Effector memory CD4-positive, alpha-beta T cell (primary cell): ENCODE measurements around the gene EPB41.
"Not testable (repeated sequence)": the region's sequence is repeated elsewhere in the genome, so short reads cannot be mapped to it uniquely, and the experiment has no call there.

Source experiments
- DNase-seq, 3 donors: peaks; one replicate each; pipeline ENCODE4 v3.0.0-alpha.2; 2020
- H3K27ac ChIP-seq: 2 replicates; pipeline ENCODE4 v1.7.0; 2013; ENCODE audit warnings: mild to moderate bottlenecking, low read length, moderate library complexity; ENCODE audit not compliant: insufficient read depth, poor library complexity, severe bottlenecking
- H3K27me3 ChIP-seq: replicated peaks from 2 replicates; pipeline ENCODE4 v1.7.0; 2013; ENCODE audit warnings: mild to moderate bottlenecking, low read length; ENCODE audit not compliant: insufficient read depth, control insufficient read depth, poor library complexity, severe bottlenecking
- H3K36me3 ChIP-seq: 2 replicates; pipeline ENCODE4 v1.7.0; 2013; ENCODE audit warnings: mild to moderate bottlenecking, low read length, moderate library complexity; ENCODE audit not compliant: control insufficient read depth, insufficient read depth
- H3K4me1 ChIP-seq: 2 replicates; pipeline ENCODE4 v1.7.0; 2013; ENCODE audit warnings: low read length, mild to moderate bottlenecking; ENCODE audit not compliant: control insufficient read depth, insufficient read depth, poor library complexity, severe bottlenecking
- H3K4me3 ChIP-seq: 2 replicates; pipeline ENCODE4 v1.7.0; 2013; ENCODE audit warnings: low read length, low read depth, mild to moderate bottlenecking; ENCODE audit not compliant: insufficient read depth, poor library complexity, severe bottlenecking
- H3K9me3 ChIP-seq: 2 replicates; pipeline ENCODE4 v1.7.0; 2013; ENCODE audit warnings: mild to moderate bottlenecking, low read length, moderate library complexity; ENCODE audit not compliant: control insufficient read depth

The EPB41 gene

GRCh38 chr1:29133861-29134694 lies 219.7 kb downstream of the EPB41 start:
- Histone ChIP-seq H3K27ac (no peak overlapping the region), H3K9me3 (no peaks in the 10 kb centered on the region), H3K27me3 (no peaks in the 10 kb centered on the region), H3K36me3 (no peaks in the 10 kb centered on the region), H3K4me1 (no peaks in the 10 kb centered on the region), H3K4me3 (no peak overlapping the region)
- DNase-seq: no peak

DNA sequence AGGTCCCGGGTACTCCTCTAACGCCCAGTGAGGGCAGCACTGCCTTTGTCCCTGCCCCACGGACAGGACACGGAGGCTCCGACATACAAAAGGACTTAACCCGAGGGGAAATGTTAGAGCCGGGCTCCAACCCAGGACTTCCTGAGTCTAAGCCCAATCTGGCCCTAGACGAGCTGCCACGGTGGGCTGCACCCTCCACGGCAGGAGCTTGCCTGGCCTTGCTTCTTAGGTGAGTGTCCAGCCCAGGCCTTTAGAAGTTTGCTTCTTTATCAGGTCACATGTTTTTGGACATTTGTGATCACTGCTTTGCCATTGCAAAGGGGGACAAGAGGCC lies 220.3 kb downstream of the EPB41 start:
- Histone ChIP-seq H3K4me3 (no peak overlapping the region), H3K27me3 (no peaks in the 10 kb centered on the region), H3K9me3 (no peaks in the 10 kb centered on the region), H3K27ac (no peak overlapping the region), H3K36me3 (no peaks in the 10 kb centered on the region), H3K4me1 (no peaks in the 10 kb centered on the region)
- DNase-seq: no peak

- H3K4me3 ChIP-seq: no peak overlapping the region
- H3K9me3 ChIP-seq: no peaks in the 10 kb centered on the region
- no peaks in the 10 kb centered on the region for H3K27me3 ChIP-seq
- H3K4me1 ChIP-seq: no peaks in the 10 kb centered on the region
- no peaks in the 10 kb centered on the region for H3K36me3 ChIP-seq
- no peak for DNase-seq
- H3K27ac ChIP-seq: no peak overlapping the region
Measured at GRCh38 chr1:29136391-29136915, 222.1 kb downstream of the EPB41 start.

DNA sequence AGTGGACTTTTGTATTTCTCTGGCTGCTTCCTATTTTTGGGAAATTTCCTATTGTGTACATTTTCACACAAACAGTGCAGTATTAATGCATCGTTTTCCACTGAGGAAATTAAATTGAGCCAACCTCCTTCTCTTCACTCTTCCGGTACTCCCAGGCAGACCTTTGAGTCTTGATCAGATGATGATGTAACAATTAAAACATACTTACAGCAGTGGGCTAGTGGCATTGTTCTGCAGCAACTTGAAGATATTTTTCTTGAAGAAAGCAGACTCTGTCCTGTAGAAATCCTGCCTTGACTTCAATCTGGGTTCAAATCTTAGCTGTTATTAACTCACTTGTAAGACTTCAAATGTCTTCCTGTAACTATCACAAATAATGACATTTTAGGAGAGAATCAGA lies 228.3 kb downstream of the EPB41 start:
- H3K27ac ChIP-seq: no peak overlapping the region
- H3K4me3 ChIP-seq: no peak overlapping the region
- H3K9me3 ChIP-seq: no peaks in the 10 kb centered on the region
- H3K36me3 ChIP-seq: peaks cover 18% of the 10 kb centered on the region
- H3K4me1 ChIP-seq: no peaks in the 10 kb centered on the region
- DNase-seq: no peak
- no peaks in the 10 kb centered on the region for H3K27me3 ChIP-seq

GRCh38 chr1:29144178-29144577 lies 229.8 kb downstream of the EPB41 start:
- peaks cover 33% of the 10 kb centered on the region for H3K36me3 ChIP-seq
- H3K4me1 ChIP-seq: no peaks in the 10 kb centered on the region
- H3K4me3 ChIP-seq: no peak overlapping the region
- no peaks in the 10 kb centered on the region for H3K27me3 ChIP-seq
- no peaks in the 10 kb centered on the region for H3K9me3 ChIP-seq
- H3K27ac ChIP-seq: no peak overlapping the region
- no peak for DNase-seq

DNA sequence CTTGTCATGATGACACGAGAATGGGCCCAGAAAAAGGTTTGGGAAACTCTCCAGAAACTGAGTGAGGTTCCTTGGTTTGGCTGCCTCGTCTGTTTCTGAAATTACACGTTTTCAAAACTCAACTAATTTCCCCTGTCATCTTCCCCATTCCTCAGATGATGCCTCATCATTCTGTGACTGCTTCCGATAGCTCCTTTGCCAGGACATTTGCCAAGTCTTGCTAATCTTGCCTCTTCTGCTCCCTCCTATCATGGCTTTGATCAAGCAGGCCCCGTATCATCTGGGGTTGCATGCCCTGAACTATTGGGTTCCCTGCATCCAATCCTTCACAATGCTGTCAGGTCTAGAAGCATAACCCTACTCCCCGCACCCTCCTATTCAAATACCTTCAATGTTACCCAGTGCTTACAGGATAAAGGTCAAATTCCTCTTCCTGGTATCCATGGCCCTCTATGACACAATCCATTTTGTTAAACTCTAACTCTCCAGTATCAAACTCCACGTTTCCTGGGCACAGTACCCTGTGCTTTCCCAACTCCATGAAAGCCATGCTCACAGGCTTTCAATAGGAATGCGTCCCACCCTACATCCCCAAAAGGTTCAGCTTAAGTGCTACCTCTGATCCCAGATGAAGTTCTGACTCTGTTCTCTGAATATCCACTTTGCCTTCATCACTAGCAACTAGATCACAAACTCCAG lies 231.5 kb downstream of the EPB41 start:
- H3K4me3 ChIP-seq: no peak overlapping the region
- H3K27me3 ChIP-seq: no peaks in the 10 kb centered on the region
- H3K27ac ChIP-seq: no peak overlapping the region
- H3K4me1 ChIP-seq: no peaks in the 10 kb centered on the region
- H3K36me3 ChIP-seq: peaks cover 48% of the 10 kb centered on the region
- no peaks in the 10 kb centered on the region for H3K9me3 ChIP-seq
- DNase-seq: no peak

- Histone ChIP-seq H3K27ac (no peak overlapping the region), H3K36me3 (peaks cover 78% of the 10 kb centered on the region), H3K4me3 (no peak overlapping the region), H3K4me1 (no peaks in the 10 kb centered on the region), H3K9me3 (no peaks in the 10 kb centered on the region), H3K27me3 (no peaks in the 10 kb centered on the region)
- DNase-seq: no peak
Measured at GRCh38 chr1:29148656-29149491, 234.5 kb downstream of the EPB41 start.

DNA sequence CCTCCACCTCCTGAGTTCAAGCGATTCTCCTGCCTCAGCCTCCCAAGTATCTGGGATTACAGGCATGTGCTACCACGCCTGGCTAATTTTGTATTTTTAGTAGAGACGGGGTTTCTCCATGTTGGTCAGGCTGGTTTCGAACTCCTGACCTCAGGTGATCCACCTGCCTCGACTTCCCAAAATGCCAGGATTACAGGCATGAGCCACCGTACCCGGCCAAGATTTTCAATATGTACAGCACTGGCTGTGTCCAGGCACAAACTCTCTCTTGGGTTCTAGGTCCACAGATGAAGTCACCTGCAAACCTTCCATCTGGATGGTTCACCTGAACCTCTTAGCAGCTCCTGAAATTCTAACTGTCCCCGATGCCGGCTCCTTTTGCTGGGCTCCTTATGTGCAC lies 236.0 kb downstream of the EPB41 start:
- not testable (repeated sequence) for H3K27me3 ChIP-seq, H3K4me3 ChIP-seq, H3K27ac ChIP-seq, DNase-seq, H3K9me3 ChIP-seq, H3K4me1 ChIP-seq
- peaks cover 92% of the 10 kb centered on the region for H3K36me3 ChIP-seq

GRCh38 chr1:29152046-29152805 lies 237.9 kb downstream of the EPB41 start:
- Histone ChIP-seq H3K4me3 (no peak overlapping the region), H3K27me3 (no peaks in the 10 kb centered on the region), H3K27ac (no peak overlapping the region), H3K9me3 (no peaks in the 10 kb centered on the region), H3K36me3 (peaks cover 94% of the 10 kb centered on the region), H3K4me1 (no peaks in the 10 kb centered on the region)
- no peak for DNase-seq
